Suprapubic skin (tissue), 4 donors: ENCODE measurements around the gene CTNNA3. TPM values are rescaled to one million over a fixed set of nuclear protein-coding genes. Genes with fewer than 3 reads are reported as not detected.

Source experiments
- DNase-seq, 2 donors: peaks; one replicate each; pipeline ENCODE4 v3.0.0-alpha.2; 2019; ENCODE audit warnings: low spot score in 2 of 2
- H3K27ac ChIP-seq: fragments of 200-600 bp; sonication (generic); one replicate; pipeline ENCODE4 v1.5.1; 2019
- H3K27me3 ChIP-seq: fragments of 200-600 bp; sonication (generic); one replicate; pipeline ENCODE4 v1.5.1; 2019
- H3K36me3 ChIP-seq: fragments of 200-600 bp; sonication (generic); one replicate; pipeline ENCODE4 v1.5.1; 2019
- H3K4me1 ChIP-seq: fragments of 200-600 bp; sonication (generic); one replicate; pipeline ENCODE4 v1.5.1; 2019
- H3K4me3 ChIP-seq: fragments of 200-600 bp; sonication (generic); one replicate; pipeline ENCODE4 v1.5.1; 2019; ENCODE audit warnings: mild to moderate bottlenecking
- H3K9me3 ChIP-seq: fragments of 200-600 bp; sonication (generic); one replicate; pipeline ENCODE4 v1.5.1; 2019
- CTCF ChIP-seq, 2 donors: fragments of 200-600 bp in 1 of 2; fragments of 450-650 bp in 1 of 2; sonication (generic) in 1 of 2; IDR thresholded peaks; one replicate each; pipeline ENCODE4 v1.5.1; 2016 to 2019; ENCODE audit warnings: antibody characterized with exemption in 2 of 2, mild to moderate bottlenecking in 1 of 2, moderate library complexity in 1 of 2
- EP300 ChIP-seq: sonication (generic); formaldehyde crosslinking; IDR thresholded peaks from one replicate; pipeline ENCODE4 v1.6.1; 2017; ENCODE audit warnings: antibody characterized with exemption
- POLR2A ChIP-seq, 2 donors: fragments of 450-650 bp; IDR thresholded peaks; one replicate each; pipeline ENCODE4 v1.6.1; 2017; ENCODE audit warnings: antibody characterized with exemption in 2 of 2, mild to moderate bottlenecking in 2 of 2, moderate library complexity in 2 of 2
- POLR2AphosphoS5 ChIP-seq, 3 donors: sonication (generic); formaldehyde crosslinking; IDR thresholded peaks; one replicate each; pipeline ENCODE4 v1.6.1; 2017; ENCODE audit warnings: antibody characterized with exemption in 3 of 3
- whole genome bisulfite sequencing: methylation state at CpG from one replicate; pipeline ENCODE4 v1.1.5; 2018; 5-methylcytosine and 5-hydroxymethylcytosine counted together
- total RNA-seq, 4 donors: library from RNA; depleted of rRNA; stranded (reverse); fragments of >200 nt; gene quantifications; one replicate each; pipeline ENCODE4 v1.1.0, GENCODE V29; 2016

Gene CTNNA3
- total RNA-seq, 4 donors from 2014 or later: 0.08 to 0.29 (median 0.21) TPM

GRCh38 chr10:66180021-66180420 lies 1516.0 kb downstream of the CTNNA3 start:
- Histone ChIP-seq H3K27ac (no peak overlapping the region), H3K4me3 (no peak overlapping the region), H3K4me1 (no peaks in the 10 kb centered on the region), H3K36me3 (no peaks in the 10 kb centered on the region), H3K9me3 (no peaks in the 10 kb centered on the region), H3K27me3 (no peaks in the 10 kb centered on the region)
- WGBS: 96% methylated on average over 3 of the region's 3 CpGs
- no peak for DNase-seq
- TF ChIP-seq POLR2AphosphoS5 (IDR thresholded peaks at IDR 0.05) (no peak), CTCF (IDR thresholded peaks at IDR 0.05) (no peak), EP300 (no peak), POLR2A (IDR thresholded peaks at IDR 0.05) (no peak)

GRCh38 chr10:66176772-66177171 lies 1519.2 kb downstream of the CTNNA3 start:
- DNase-seq: no peak

GRCh38 chr10:66167816-66168215 lies 1528.2 kb downstream of the CTNNA3 start:
- Histone ChIP-seq H3K36me3 (no peaks in the 10 kb centered on the region), H3K27ac (no peak overlapping the region), H3K4me1 (no peaks in the 10 kb centered on the region), H3K27me3 (no peaks in the 10 kb centered on the region), H3K4me3 (no peak overlapping the region), H3K9me3 (no peaks in the 10 kb centered on the region)
- no peak for DNase-seq
- TF ChIP-seq POLR2A (IDR thresholded peaks at IDR 0.05): no peak
- no peak for TF ChIP-seq EP300
- no peak for TF ChIP-seq POLR2AphosphoS5 (IDR thresholded peaks at IDR 0.05)
- TF ChIP-seq CTCF (IDR thresholded peaks at IDR 0.05): no peak
- WGBS: 56% methylated on average over 1 of the region's 1 CpG

More at GRCh38 chr10:66176772-66177171, 1519.2 kb downstream of the CTNNA3 start:
- Histone ChIP-seq H3K27ac (no peak overlapping the region), H3K27me3 (no peaks in the 10 kb centered on the region), H3K4me1 (no peaks in the 10 kb centered on the region), H3K36me3 (no peaks in the 10 kb centered on the region), H3K9me3 (no peaks in the 10 kb centered on the region), H3K4me3 (no peak overlapping the region)
- TF ChIP-seq EP300 (no peak), CTCF (IDR thresholded peaks at IDR 0.05) (no peak), POLR2AphosphoS5 (IDR thresholded peaks at IDR 0.05) (no peak), POLR2A (IDR thresholded peaks at IDR 0.05) (no peak)
- WGBS: 64% methylated on average over 5 of the region's 5 CpGs

GRCh38 chr10:66162560-66163143 lies 1533.3 kb downstream of the CTNNA3 start:
- Histone ChIP-seq H3K27ac (no peak overlapping the region), H3K27me3 (no peaks in the 10 kb centered on the region), H3K36me3 (no peaks in the 10 kb centered on the region), H3K9me3 (no peaks in the 10 kb centered on the region), H3K4me3 (no peak overlapping the region), H3K4me1 (no peaks in the 10 kb centered on the region)
- TF ChIP-seq CTCF (IDR thresholded peaks at IDR 0.05): no peak
- no peak for TF ChIP-seq EP300
- no peak for TF ChIP-seq POLR2A (IDR thresholded peaks at IDR 0.05)
- TF ChIP-seq POLR2AphosphoS5 (IDR thresholded peaks at IDR 0.05): no peak
- WGBS: 85% methylated on average over 3 of the region's 5 CpGs
- DNase-seq: no peak

- Histone ChIP-seq H3K9me3 (no peaks in the 10 kb centered on the region), H3K27me3 (no peaks in the 10 kb centered on the region), H3K27ac (no peak overlapping the region), H3K4me3 (no peak overlapping the region), H3K4me1 (no peaks in the 10 kb centered on the region), H3K36me3 (no peaks in the 10 kb centered on the region)
- WGBS: 34% methylated on average over 2 of the region's 2 CpGs
- no peak for DNase-seq
- no peak for TF ChIP-seq POLR2A (IDR thresholded peaks at IDR 0.05)
- TF ChIP-seq EP300: no peak
- no peak for TF ChIP-seq POLR2AphosphoS5 (IDR thresholded peaks at IDR 0.05)
- TF ChIP-seq CTCF (IDR thresholded peaks at IDR 0.05): no peak
Observed at GRCh38 chr10:66151346-66151745, 1544.6 kb downstream of the CTNNA3 start.
